Astrocyte (in vitro differentiated cells and primary cell): ENCODE data around the gene BUB1B.

ENCODE experiments used
- CTCF ChIP-seq: IDR thresholded peaks from 2 replicates; pipeline ENCODE4 v1.5.1; 2011; ENCODE audit warnings: low read depth, mild to moderate bottlenecking, inconsistent platforms, low read length, moderate library complexity; ENCODE audit not compliant: insufficient read depth
- EZH2 ChIP-seq: IDR thresholded peaks from 2 replicates; pipeline ENCODE4 v1.6.1; 2012; ENCODE audit warnings: mild to moderate bottlenecking, low read length, inconsistent platforms; ENCODE audit not compliant: insufficient read depth

GRCh38 chr15:40257656-40258450 is 97.0 kb downstream of the BUB1B start:
- no peak for TF ChIP-seq CTCF
- no peak for TF ChIP-seq EZH2
